Activated naive CD4-positive, alpha-beta T cell treated with anti-CD3 and anti-CD28 coated beads, Interleukin-2, amount 10 ng/mL, durations not matched to agents 7 days and 5 days (primary cell): ENCODE results near the gene ARFGAP1.

Experiments
- CTCF ChIA-PET: fragments of 350-600 bp; sonication (Branson Sonifier 250); formaldehyde crosslinking; loops from one replicate; lab custom pipeline; 2021; ENCODE audit warnings: antibody characterized with exemption; lab: Charles Lee
- DNase-seq: peaks from one replicate; pipeline ENCODE4 v3.0.0-alpha.2; 2020
- H3K27ac Mint-ChIP-seq: one replicate; pipeline ENCODE4 v1.8.0; 2021; ENCODE audit warnings: mild to moderate bottlenecking, moderate library complexity, mixed read lengths
- H3K27me3 Mint-ChIP-seq: one replicate; pipeline ENCODE4 v1.8.0; 2021; ENCODE audit warnings: mild to moderate bottlenecking, mixed read lengths
- H3K36me3 Mint-ChIP-seq: one replicate; pipeline ENCODE4 v1.8.0; 2021; ENCODE audit warnings: mixed read lengths
- H3K4me1 Mint-ChIP-seq: one replicate; pipeline ENCODE4 v1.8.0; 2021; ENCODE audit warnings: mixed read lengths
- H3K4me3 Mint-ChIP-seq: one replicate; pipeline ENCODE4 v1.8.0; 2021; ENCODE audit warnings: mild to moderate bottlenecking, moderate library complexity, mixed read lengths
- H3K9me3 Mint-ChIP-seq: one replicate; pipeline ENCODE4 v1.8.0; 2021; ENCODE audit warnings: mixed read lengths

ARFGAP1 gene

GRCh38 chr20:63312690-63313348, 40.2 kb downstream of the ARFGAP1 start:
- Mint-ChIP-seq H3K4me3 (no peak overlapping the region), H3K27ac (no peak overlapping the region), H3K4me1 (no peaks in the 10 kb centered on the region), H3K36me3 (no peaks in the 10 kb centered on the region), H3K27me3 (no peaks in the 10 kb centered on the region), H3K9me3 (no peaks in the 10 kb centered on the region)
- DNase-seq: no peak
- CTCF ChIA-PET: no interaction called here

- Mint-ChIP-seq H3K36me3 (no peaks in the 10 kb centered on the region), H3K4me3 (no peak overlapping the region), H3K27me3 (no peaks in the 10 kb centered on the region), H3K9me3 (no peaks in the 10 kb centered on the region), H3K4me1 (no peaks in the 10 kb centered on the region), H3K27ac (no peak overlapping the region)
- no peak for DNase-seq
- CTCF ChIA-PET: no interaction called here
Measured at GRCh38 chr20:63313349-63314014, 40.9 kb downstream of the ARFGAP1 start.

GRCh38 chr20:63314015-63314471, 41.4 kb downstream of the ARFGAP1 start:
- CTCF ChIA-PET: no interaction called here

GRCh38 chr20:63314566-63315239, 42.1 kb downstream of the ARFGAP1 start:
- Mint-ChIP-seq H3K9me3 (no peaks in the 10 kb centered on the region), H3K4me1 (no peaks in the 10 kb centered on the region), H3K36me3 (no peaks in the 10 kb centered on the region), H3K27ac (no peak overlapping the region), H3K27me3 (no peaks in the 10 kb centered on the region), H3K4me3 (no peak overlapping the region)
- no peak for DNase-seq
- CTCF ChIA-PET: no interaction called here

More at GRCh38 chr20:63314015-63314471, 41.4 kb downstream of the ARFGAP1 start:
- Mint-ChIP-seq H3K27me3 (no peaks in the 10 kb centered on the region), H3K4me1 (no peaks in the 10 kb centered on the region), H3K9me3 (no peaks in the 10 kb centered on the region), H3K36me3 (no peaks in the 10 kb centered on the region), H3K4me3 (no peak overlapping the region), H3K27ac (no peak overlapping the region)
- no peak for DNase-seq

- Mint-ChIP-seq H3K27ac (no peak overlapping the region), H3K36me3 (no peaks in the 10 kb centered on the region), H3K9me3 (no peaks in the 10 kb centered on the region), H3K4me1 (no peaks in the 10 kb centered on the region), H3K4me3 (no peak overlapping the region), H3K27me3 (no peaks in the 10 kb centered on the region)
- CTCF ChIA-PET: no interaction called here
- no peak for DNase-seq
Measured at GRCh38 chr20:63315240-63315689, 42.7 kb downstream of the ARFGAP1 start.

GRCh38 chr20:63315731-63316491, 43.3 kb downstream of the ARFGAP1 start:
- Mint-ChIP-seq H3K4me3 (no peak overlapping the region), H3K9me3 (no peaks in the 10 kb centered on the region), H3K27me3 (no peaks in the 10 kb centered on the region), H3K36me3 (no peaks in the 10 kb centered on the region), H3K27ac (no peak overlapping the region), H3K4me1 (no peaks in the 10 kb centered on the region)
- DNase-seq: peak; percentile 17
- CTCF ChIA-PET: no interaction called here

- no peak overlapping the region for H3K27ac Mint-ChIP-seq
- H3K9me3 Mint-ChIP-seq: no peaks in the 10 kb centered on the region
Measured at GRCh38 chr20:63316502-63316921, 43.9 kb downstream of the ARFGAP1 start.

GRCh38 chr20:63317061-63317460, 44.4 kb downstream of the ARFGAP1 start:
- Mint-ChIP-seq H3K4me1 (no peaks in the 10 kb centered on the region), H3K27ac (no peak overlapping the region), H3K36me3 (no peaks in the 10 kb centered on the region), H3K27me3 (peaks cover 7% of the 10 kb centered on the region), H3K9me3 (no peaks in the 10 kb centered on the region), H3K4me3 (no peak overlapping the region)
- CTCF ChIA-PET: interaction anchor here (0.9 to 1.0 kb wide), 2 partner anchors 9 to 26 kb away, joined by 3 to 4 read pairs; no protein-coding TSS in a partner anchor
- DNase-seq: peak; percentile 11

More at GRCh38 chr20:63316502-63316921, 43.9 kb downstream of the ARFGAP1 start:
- no peaks in the 10 kb centered on the region for H3K36me3 Mint-ChIP-seq
- peaks cover 4% of the 10 kb centered on the region for H3K27me3 Mint-ChIP-seq
- no peak for DNase-seq
- CTCF ChIA-PET: interaction anchor here (0.9 to 1.0 kb wide), 2 partner anchors 9 to 25 kb away, joined by 3 to 4 read pairs; no protein-coding TSS in a partner anchor
- no peaks in the 10 kb centered on the region for H3K4me1 Mint-ChIP-seq
- H3K4me3 Mint-ChIP-seq: no peak overlapping the region

GRCh38 chr20:63317601-63318291, 45.1 kb downstream of the ARFGAP1 start:
- H3K27me3 Mint-ChIP-seq: peaks cover 14% of the 10 kb centered on the region
- no peak overlapping the region for H3K4me3 Mint-ChIP-seq
- no peaks in the 10 kb centered on the region for H3K4me1 Mint-ChIP-seq
- no peak overlapping the region for H3K27ac Mint-ChIP-seq
- peak; percentile 12 for DNase-seq
- H3K36me3 Mint-ChIP-seq: no peaks in the 10 kb centered on the region
- CTCF ChIA-PET: interaction anchor here (1.0 to 1.7 kb wide), 2 partner anchors 8 to 10 kb away, joined by 4 to 5 read pairs; no protein-coding TSS in a partner anchor
- no peaks in the 10 kb centered on the region for H3K9me3 Mint-ChIP-seq

- no peak overlapping the region for H3K27ac Mint-ChIP-seq
- H3K9me3 Mint-ChIP-seq: no peaks in the 10 kb centered on the region
- DNase-seq: peak; percentile 11
- no peaks in the 10 kb centered on the region for H3K36me3 Mint-ChIP-seq
- H3K4me1 Mint-ChIP-seq: no peaks in the 10 kb centered on the region
- CTCF ChIA-PET: interaction anchor here (1.7 kb wide), 1 partner anchor 9 kb away, joined by 5 read pairs; no protein-coding TSS in a partner anchor
- peaks cover 20% of the 10 kb centered on the region for H3K27me3 Mint-ChIP-seq
- H3K4me3 Mint-ChIP-seq: no peak overlapping the region
Measured at GRCh38 chr20:63318391-63319163, 46.0 kb downstream of the ARFGAP1 start.

- Mint-ChIP-seq H3K4me3 (no peak overlapping the region), H3K4me1 (no peaks in the 10 kb centered on the region), H3K27me3 (peaks cover 20% of the 10 kb centered on the region), H3K9me3 (no peaks in the 10 kb centered on the region), H3K27ac (no peak overlapping the region), H3K36me3 (no peaks in the 10 kb centered on the region)
- CTCF ChIA-PET: interaction anchor here (1.7 kb wide), 1 partner anchor 10 kb away, joined by 5 read pairs; no protein-coding TSS in a partner anchor
- DNase-seq: peak; percentile 11
Measured at GRCh38 chr20:63319164-63320040, 46.8 kb downstream of the ARFGAP1 start.

GRCh38 chr20:63320041-63320511, 47.5 kb downstream of the ARFGAP1 start:
- Mint-ChIP-seq H3K4me3 (no peak overlapping the region), H3K36me3 (no peaks in the 10 kb centered on the region), H3K27ac (no peak overlapping the region), H3K4me1 (no peaks in the 10 kb centered on the region), H3K27me3 (peaks cover 20% of the 10 kb centered on the region), H3K9me3 (no peaks in the 10 kb centered on the region)
- DNase-seq: no peak
- CTCF ChIA-PET: no interaction called here
